SIG-M5 treated with dmso at 0.1 percent for 504 hours (cell line): ENCODE measurements around the gene TMEM219.
"Not testable (repeated sequence)": the region's sequence is repeated elsewhere in the genome, so short reads cannot be mapped to it uniquely, and the experiment has no call there.

ENCODE experiments used
- DNase-seq: peaks from one replicate; lab custom pipeline; 2025; ENCODE audit not compliant: unreplicated experiment; lab: John Stamatoyannopoulos, UW

Gene TMEM219

GRCh38 chr16:29950806-29951461, 10.9 kb upstream of the TMEM219 start:
- no peak for DNase-seq

DNA sequence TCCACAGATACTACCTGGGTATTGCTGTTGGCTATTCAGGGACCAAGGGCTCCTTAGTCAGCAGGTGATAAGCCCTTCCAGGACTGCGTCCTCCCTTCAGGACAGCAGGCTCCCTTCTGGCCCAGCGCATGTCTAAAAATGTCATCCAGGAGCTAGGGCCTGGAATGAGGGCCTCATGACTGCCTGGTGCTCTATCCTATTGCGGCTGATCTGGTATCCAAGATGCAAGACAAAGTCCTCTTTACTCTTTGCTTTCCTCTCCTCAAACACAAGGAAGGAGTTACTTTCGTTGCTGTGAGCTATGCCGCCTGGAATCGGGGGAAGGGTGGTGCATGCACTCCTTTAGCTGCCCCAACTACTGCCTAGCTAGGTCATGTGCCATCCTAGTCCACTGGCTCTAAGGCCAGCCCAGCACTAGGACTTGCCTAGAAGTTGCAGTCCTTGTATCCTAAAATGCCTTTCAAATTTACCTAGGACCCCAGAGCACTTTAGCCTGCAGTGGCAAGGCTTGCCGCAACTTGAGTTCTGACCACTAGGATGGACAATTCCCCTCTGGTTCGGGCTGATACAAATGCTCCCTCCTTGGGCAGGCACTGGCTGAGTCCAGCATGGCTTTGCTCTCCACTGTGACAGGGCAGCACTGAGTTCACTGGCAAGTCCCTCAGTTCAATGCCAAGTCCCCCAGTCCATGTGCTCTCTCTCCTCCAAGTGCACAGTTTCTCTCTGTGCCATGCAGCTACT, 10.1 kb upstream of the TMEM219 start:
- DNase-seq = no peak

GRCh38 chr16:29958756-29959155, 3.1 kb upstream of the TMEM219 start:
- no peak for DNase-seq

- DNase-seq = no peak
Measured at GRCh38 chr16:29959293-29959692, 2.6 kb upstream of the TMEM219 start.

DNA sequence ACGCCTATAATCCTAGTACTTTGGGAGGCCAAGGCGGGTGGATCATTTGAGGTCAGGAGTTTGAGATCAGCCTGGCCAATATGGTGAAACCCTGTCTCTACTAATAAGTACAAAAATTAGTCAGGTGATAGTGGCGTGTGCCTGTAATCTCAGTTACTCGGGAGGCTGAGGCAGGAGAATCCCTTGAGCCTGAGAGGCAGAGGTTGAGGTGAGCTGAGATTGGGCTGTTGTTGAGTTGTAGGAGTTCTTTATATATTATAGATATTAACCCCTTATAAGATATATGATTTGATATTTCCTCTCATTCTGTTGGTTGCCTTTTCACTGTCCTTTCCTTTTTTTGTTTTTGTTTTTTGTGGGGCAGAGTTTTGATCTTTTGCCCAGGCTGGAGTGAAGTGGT, 2.1 kb upstream of the TMEM219 start:
- not testable (repeated sequence) for DNase-seq

DNA sequence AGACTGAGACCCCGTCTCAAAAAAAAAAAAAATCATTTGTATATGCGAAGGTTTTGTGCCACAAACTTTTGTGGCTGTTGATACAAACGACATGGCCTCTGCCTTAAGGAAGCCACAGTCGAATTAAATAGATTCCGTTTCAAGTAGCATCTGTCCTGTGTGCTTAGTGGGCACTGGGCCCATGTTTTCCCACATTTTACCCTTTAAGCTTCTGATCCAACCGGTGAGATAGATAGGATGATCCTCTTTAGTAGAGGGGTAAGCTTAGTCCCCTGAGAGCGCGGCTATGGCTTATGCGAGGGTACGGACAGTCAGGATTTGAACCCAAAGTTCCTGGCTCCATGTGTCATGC, 776 bp upstream of the TMEM219 start:
- DNase-seq = no peak

DNA sequence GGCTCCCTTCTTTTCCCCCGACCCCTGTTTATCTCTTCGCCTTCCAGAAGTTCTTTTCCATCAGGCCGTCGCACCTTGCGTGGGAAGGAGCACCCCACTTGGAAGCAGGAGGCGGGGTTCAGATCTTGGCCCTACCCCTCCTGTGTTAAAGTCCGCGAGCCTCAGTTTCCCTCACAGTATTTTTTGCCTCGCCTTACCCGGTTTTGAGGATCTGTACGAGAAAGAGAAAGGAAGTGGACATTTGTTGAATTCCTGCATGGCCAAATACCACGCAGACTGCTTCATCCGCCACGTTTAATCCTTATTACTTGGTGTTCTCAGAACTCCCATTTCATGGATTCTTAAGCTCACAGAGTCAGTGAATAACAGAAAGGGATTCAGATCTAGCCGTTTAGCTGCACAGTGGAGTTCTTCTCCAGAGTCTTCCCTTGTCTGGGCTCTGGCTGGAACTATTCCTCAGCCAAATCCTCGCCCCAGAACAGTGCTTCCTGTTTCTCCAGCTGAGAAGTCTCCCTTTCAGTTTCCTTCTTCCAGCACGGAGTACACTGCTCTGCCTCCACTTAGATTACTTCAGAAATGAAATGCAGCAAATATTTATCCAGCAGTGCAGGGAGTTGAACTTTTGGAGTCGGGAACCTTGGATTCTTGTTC, 590 bp downstream of the TMEM219 start:
- peak; percentile 70 for DNase-seq

DNA sequence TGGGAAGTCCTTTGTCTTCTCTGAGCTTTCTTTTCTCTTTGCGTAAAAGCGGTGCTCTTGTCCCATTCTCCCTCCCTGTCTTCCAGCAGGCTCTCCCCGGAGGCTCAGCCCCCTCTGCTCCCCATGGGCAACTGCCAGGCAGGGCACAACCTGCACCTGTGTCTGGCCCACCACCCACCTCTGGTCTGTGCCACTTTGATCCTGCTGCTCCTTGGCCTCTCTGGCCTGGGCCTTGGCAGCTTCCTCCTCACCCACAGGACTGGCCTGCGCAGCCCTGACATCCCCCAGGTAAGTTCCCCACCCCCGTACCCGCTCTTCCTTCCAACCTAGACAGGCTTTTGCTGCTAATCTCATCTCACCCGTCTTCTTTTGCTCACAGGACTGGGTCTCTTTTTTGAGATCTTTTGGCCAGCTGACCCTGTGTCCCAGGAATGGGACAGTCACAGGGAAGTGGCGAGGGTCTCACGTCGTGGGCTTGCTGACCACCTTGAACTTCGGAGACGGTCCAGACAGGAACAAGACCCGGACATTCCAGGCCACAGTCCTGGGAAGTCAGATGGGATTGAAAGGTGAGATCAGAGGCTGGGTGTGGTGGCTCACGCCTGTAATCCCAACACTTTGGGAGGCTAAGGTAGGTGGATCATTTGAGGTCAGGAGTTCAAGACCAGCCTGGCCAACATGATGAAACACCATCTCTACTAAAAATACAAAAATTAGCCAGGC, 1.3 kb downstream of the TMEM219 start:
- no peak for DNase-seq

- no peak for DNase-seq
Measured at GRCh38 chr16:29968205-29968604, 6.3 kb downstream of the TMEM219 start.

DNA sequence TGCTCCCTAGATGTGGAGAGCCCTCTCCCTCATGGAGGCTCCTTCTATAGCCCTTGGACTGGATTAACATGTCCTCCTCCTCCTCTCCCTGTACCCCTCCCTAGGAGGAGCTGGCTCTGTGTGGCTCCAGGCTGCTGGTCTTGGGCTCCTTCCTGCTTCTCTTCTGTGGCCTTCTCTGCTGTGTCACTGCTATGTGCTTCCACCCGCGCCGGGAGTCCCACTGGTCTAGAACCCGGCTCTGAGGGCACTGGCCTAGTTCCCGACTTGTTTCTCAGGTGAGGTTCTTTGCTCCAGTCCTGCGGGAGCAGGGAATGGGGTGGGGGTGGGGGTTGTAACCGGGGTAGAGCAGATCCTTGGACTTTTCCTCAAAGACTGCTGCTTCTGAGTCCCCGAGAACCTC, 9.4 kb downstream of the TMEM219 start:
- no peak for DNase-seq

- no peak for DNase-seq
Measured at GRCh38 chr16:29972500-29972899, 10.6 kb downstream of the TMEM219 start.

DNA sequence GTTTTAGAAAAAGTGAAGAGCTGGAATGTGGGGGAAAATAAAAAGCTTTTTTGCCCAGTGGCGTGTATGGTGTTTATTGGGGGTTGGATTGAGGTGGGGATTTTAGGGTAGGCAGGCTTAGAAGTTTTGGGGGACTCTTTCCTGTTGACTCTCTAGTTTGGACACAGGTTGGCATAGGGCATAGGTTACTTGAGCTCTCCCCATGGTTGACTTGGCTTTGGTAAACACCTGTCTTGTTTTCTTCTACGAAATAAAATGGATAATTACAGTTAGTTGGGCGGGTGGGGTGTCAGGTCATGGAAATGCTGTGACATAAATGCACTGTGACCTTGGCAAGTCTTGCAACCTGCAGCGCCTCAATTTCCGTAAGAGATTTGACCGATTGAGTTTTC, 11.1 kb downstream of the TMEM219 start:
- DNase-seq = no peak

GRCh38 chr16:29973384-29974246, 11.7 kb downstream of the TMEM219 start, which contains the start of gene TAOK2:
Gene TAOK2, plus strand, starts transcription at chr16:29973868. Its CDS starts 3,905 bp downstream, at chr16:29977773.
- DNase-seq = peak; percentile 98

DNA sequence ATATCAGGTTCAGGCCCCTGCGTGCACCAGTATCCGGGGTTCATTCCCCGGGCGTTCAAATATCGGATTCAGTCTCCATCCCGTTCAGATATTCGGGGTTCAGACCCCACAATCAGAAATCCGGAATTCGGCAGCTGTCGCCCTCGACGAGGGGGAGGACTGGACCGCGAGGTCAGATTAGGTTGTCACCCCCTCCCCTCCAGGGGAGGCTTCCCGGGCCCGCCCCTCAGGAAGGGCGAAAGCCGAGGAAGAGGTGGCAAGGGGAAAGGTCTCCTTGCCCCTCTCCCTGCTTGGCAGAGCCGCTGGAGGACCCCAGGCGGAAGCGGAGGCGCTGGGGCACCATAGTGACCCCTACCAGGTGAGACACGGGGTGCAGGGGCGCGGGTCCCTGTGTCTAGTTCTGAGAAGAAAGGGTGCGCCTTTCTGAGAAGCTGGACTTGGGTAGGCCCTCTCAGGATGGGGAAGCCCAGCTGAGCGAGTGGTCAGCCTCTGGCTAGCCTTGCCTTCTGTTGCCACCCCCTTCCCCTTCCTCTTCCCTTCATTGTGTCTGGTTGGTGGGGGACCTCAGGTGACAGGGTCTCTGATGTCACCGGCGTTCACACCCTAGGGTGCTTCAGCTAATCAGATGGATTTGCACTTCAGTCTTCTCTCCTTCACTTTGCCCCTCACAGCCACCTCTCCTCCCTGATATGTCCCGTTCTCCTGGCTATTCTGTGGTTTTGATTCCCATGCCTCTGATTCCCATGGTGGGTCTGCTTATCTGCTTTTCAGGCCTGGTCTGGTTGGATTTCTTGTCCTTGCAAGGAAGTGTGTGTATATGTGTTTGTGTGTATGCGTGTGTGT, 12.6 kb downstream of the TMEM219 start:
- peak; percentile 10 for DNase-seq

DNA sequence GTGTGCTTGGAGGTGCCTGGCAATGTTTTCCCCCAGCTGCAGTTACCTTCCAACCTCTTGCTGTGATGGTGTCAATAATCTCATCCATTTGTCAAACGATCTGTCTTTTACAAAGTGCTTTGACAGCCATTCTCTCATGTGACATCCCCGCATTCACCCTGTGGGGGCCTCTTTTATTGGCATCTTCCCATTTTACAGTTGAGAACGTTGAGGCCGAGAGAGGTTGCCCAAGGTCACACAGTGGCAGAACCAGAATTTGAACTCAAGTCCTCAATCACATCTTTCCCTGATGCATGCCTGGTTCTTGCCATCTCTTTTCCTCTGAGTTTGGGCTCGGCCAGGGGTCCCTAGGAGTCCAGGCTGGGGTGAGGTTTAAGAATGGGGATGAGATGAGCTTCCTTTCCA, 13.3 kb downstream of the TMEM219 start:
- DNase-seq = no peak

GRCh38 chr16:29975811-29976511, 14.1 kb downstream of the TMEM219 start:
- DNase-seq = no peak

- no peak for DNase-seq
Measured at GRCh38 chr16:29977063-29977825, 15.4 kb downstream of the TMEM219 start.

DNA sequence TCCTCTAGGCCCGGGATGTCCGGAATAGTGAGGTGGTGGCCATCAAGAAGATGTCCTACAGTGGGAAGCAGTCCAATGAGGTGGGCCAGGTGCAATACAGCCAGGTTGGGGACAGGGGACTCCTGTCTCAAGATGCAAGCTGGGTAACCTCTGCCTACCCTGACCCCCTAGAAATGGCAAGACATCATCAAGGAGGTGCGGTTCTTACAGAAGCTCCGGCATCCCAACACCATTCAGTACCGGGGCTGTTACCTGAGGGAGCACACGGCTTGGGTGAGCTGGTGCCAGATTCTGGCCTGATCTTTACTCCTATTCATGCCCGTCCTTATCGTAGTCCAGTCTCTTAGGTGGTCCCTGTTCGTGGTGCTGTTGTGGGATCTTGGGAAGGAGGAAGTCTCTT, 16.2 kb downstream of the TMEM219 start:
- no peak for DNase-seq
